T-cell (primary cell): Measurements from ENCODE around the gene OR6N2. TPM values are rescaled to one million over a fixed set of nuclear protein-coding genes. Genes with fewer than 3 reads are reported as not detected.
A peak's percentile ranks its signal among the peaks of the same experiment; 100 is the strongest.

ENCODE experiments used
- ATAC-seq, 4 experiments: fragments of 200-7000 bp in 3 of 4; fragments of 150-1000 bp in 1 of 4; cut with Tn5 transposase; replicated peaks in 1 of 4; 1 replicate in 3 of 4; 2 replicates in 1 of 4; pipeline ENCODE4 v1.10.0; 2021; ENCODE audit warnings: moderate library complexity in 3 of 4, mild to moderate bottlenecking in 2 of 4, moderate number of reproducible peaks in 1 of 4
- CTCF ChIA-PET, 2 donors: fragments of 300-600 bp; sonication (Branson Sonifier 250); formaldehyde crosslinking; loops; one replicate each; lab custom pipeline; 2022; ENCODE audit warnings: antibody characterized with exemption in 2 of 2; lab: Charles Lee
- POLR2A ChIA-PET, 2 donors: fragments of 300-600 bp; sonication (Branson Sonifier 250); formaldehyde crosslinking; loops; one replicate each; lab custom pipeline; 2022; ENCODE audit warnings: antibody characterized with exemption in 2 of 2; lab: Charles Lee
- DNase-seq, 35 experiments: peaks; one replicate each; pipeline versions ENCODE4 v3.0.0 to v3.0.0-alpha.2; 2013 to 2023
- H3K27ac ChIP-seq: one replicate; pipeline ENCODE4 v1.5.1; 2013; ENCODE audit warnings: low read length
- H3K27me3 ChIP-seq, 2 experiments: replicated peaks in 1 of 2; 1 replicate in 1 of 2; 2 replicates in 1 of 2; pipeline versions ENCODE4 v1.6.1 to v1.7.0; 2013; ENCODE audit warnings: low read length in 1 of 2, mixed read lengths in 1 of 2; ENCODE audit not compliant: control insufficient read depth in 2 of 2, insufficient read depth in 2 of 2; ENCODE audit errors: extremely low read depth in 1 of 2
- H3K36me3 ChIP-seq, 2 donors: 1 replicate in 1 of 2; 2 replicates in 1 of 2; pipeline versions ENCODE4 v1.6.1 to v1.7.0; 2013; ENCODE audit warnings: low read length in 1 of 2; ENCODE audit not compliant: control insufficient read depth in 2 of 2, insufficient read depth in 1 of 2; ENCODE audit errors: extremely low read depth in 1 of 2
- H3K4me1 ChIP-seq, 2 experiments: 1 replicate in 1 of 2; 2 replicates in 1 of 2; pipeline versions ENCODE4 v1.6.1 to v1.7.0; 2013; ENCODE audit warnings: low read length in 2 of 2, mixed read lengths in 1 of 2; ENCODE audit not compliant: insufficient read depth in 2 of 2, control insufficient read depth in 1 of 2; ENCODE audit errors: extremely low read depth in 1 of 2
- H3K4me3 ChIP-seq, 2 donors: 1 replicate in 1 of 2; 2 replicates in 1 of 2; pipeline versions ENCODE4 v1.5.1 to v1.7.0; 2013; ENCODE audit warnings: mild to moderate bottlenecking in 2 of 2, low read length in 1 of 2, moderate library complexity in 1 of 2; ENCODE audit not compliant: control insufficient read depth in 1 of 2; ENCODE audit errors: extremely low read depth in 1 of 2
- H3K9me3 ChIP-seq: 2 replicates; pipeline ENCODE4 v1.7.0; 2013
- H3K27ac Mint-ChIP-seq, 2 donors: one replicate each; pipeline ENCODE4 v1.8.0; 2020 to 2021; ENCODE audit warnings: mild to moderate bottlenecking in 2 of 2, mixed read lengths in 2 of 2
- H3K27me3 Mint-ChIP-seq, 2 donors: one replicate each; pipeline ENCODE4 v1.8.0; 2021 to 2022; ENCODE audit warnings: mixed read lengths in 2 of 2
- H3K36me3 Mint-ChIP-seq: one replicate; pipeline ENCODE4 v1.8.0; 2021; ENCODE audit warnings: mixed read lengths
- H3K4me1 Mint-ChIP-seq, 3 donors: one replicate each; pipeline ENCODE4 v1.8.0; 2020 to 2022; ENCODE audit warnings: mixed read lengths in 3 of 3, mild to moderate bottlenecking in 1 of 3
- H3K4me3 Mint-ChIP-seq, 3 donors: one replicate each; pipeline ENCODE4 v1.8.0; 2020 to 2022; ENCODE audit warnings: mild to moderate bottlenecking in 3 of 3, mixed read lengths in 3 of 3, moderate library complexity in 3 of 3
- H3K9me3 Mint-ChIP-seq, 3 donors: one replicate each; pipeline ENCODE4 v1.8.0; 2020 to 2022; ENCODE audit warnings: mixed read lengths in 3 of 3
- WGBS: methylation state at CpG from one replicate; pipeline ENCODE4 v1.1.5; 2013; ENCODE audit warnings: missing lambda C conversion rate; ENCODE audit not compliant: insufficient coverage; 5-methylcytosine and 5-hydroxymethylcytosine counted together
- total RNA-seq, 35 experiments: library from RNA in 6 of 35; stranded (reverse) in 6 of 35; fragments of 120-200 nt in 1 of 35; gene quantifications; one replicate each; pipeline versions ENCODE4 v1.2.1 to v1.2.4 and lab custom pipeline; 2013 to 2026

The OR6N2 gene
- total RNA-seq, 5 donors from 2014 or later (not counting 1 experiment from before 2014, with no cell fraction given): not detected

GRCh38 chr1:158818560-158818959 lies 37.6 kb upstream of the OR6N2 start:
- DNase-seq (no peak), ATAC-seq (no peak)
- no peaks in the 10 kb centered on the region for H3K9me3 Mint-ChIP-seq
- H3K9me3 ChIP-seq: no peaks in the 10 kb centered on the region
- POLR2A ChIA-PET: no interaction called here
- no peaks in the 10 kb centered on the region for H3K36me3 Mint-ChIP-seq
- no peaks in the 10 kb centered on the region for H3K27me3 ChIP-seq
- H3K4me3 ChIP-seq: no peak overlapping the region
- H3K4me3 Mint-ChIP-seq: no peak overlapping the region
- WGBS: no CpG with 5 or more reads among the region's 1 CpG
- H3K36me3 ChIP-seq: no peaks in the 10 kb centered on the region
- H3K27ac Mint-ChIP-seq: peak overlapping the region; percentile 60 to 83
- peaks cover 7 to 8% of the 10 kb centered on the region in 2 experiments for H3K4me1 ChIP-seq
- H3K27me3 Mint-ChIP-seq: peaks cover 0 to 6% of the 10 kb centered on the region in 2 donors
- peaks cover 7 to 24% (median 24%) of the 10 kb centered on the region in 3 donors for H3K4me1 Mint-ChIP-seq
- H3K27ac ChIP-seq: peak overlapping the region; percentile 58
- CTCF ChIA-PET: interaction anchor here (0.7 to 0.9 kb wide), 2 partner anchors 12 to 25 kb away, joined by 3 read pairs; no protein-coding TSS in a partner anchor

GRCh38 chr1:158814970-158815369 lies 34.0 kb upstream of the OR6N2 start:
- ChIA-PET POLR2A (interaction anchor here in 1 of 2 donors (0.6 kb wide), 1 partner anchor 828 kb away, joined by 8 read pairs; no protein-coding TSS in a partner anchor), CTCF (no interaction called here)
- Mint-ChIP-seq H3K4me1 (peaks cover 7 to 18% (median 17%) of the 10 kb centered on the region in 3 donors), H3K9me3 (no peaks in the 10 kb centered on the region), H3K36me3 (no peaks in the 10 kb centered on the region), H3K27me3 (no peaks in the 10 kb centered on the region), H3K27ac (no peak overlapping the region), H3K4me3 (no peak overlapping the region)
- ATAC-seq (no peak), DNase-seq (no peak)
- no peak overlapping the region for H3K4me3 ChIP-seq
- no peaks in the 10 kb centered on the region for H3K36me3 ChIP-seq
- peaks cover 6 to 7% of the 10 kb centered on the region in 2 experiments for H3K4me1 ChIP-seq
- H3K9me3 ChIP-seq: no peaks in the 10 kb centered on the region
- no peak overlapping the region for H3K27ac ChIP-seq
- H3K27me3 ChIP-seq: no peaks in the 10 kb centered on the region
- WGBS: no CpG with 5 or more reads among the region's 1 CpG

DNA sequence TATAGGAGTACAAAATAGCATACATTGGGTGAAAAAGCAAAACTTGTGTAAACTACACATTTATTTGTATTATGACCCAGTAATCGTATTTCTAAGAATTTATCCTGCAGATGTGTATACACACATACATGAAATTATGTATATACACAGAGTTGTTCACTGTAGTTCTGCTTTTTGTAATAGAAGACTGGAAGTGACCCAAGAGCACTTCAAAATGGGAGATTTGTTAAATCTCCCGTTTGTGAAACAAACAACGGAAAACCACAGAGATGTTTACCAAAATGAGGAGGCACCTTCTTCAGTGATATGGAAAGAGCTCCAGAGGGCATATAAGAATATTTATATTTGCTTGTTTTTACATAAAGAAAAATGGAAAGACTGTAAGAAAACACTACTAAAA lies 32.2 kb upstream of the OR6N2 start:
- no peak overlapping the region for H3K4me3 ChIP-seq

DNA sequence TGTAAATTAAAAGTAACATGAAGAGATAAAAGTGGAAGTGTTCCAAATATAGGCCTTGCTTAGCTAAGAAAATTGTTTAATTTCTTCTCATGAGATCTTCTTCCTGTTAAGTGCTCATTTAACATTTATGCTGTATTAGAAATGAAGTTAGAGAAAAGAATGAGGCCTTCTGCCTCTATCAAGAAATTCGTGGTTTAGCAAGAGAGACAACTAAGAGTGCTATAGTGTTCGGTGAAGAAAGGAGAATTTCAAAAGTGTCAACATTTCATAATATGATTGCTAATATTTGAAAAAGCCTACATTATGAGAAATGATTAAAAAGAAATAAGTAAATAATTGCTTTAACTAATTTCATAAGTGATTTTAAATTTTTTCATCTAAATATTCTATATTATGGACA lies 31.3 kb upstream of the OR6N2 start:
- no peaks in the 10 kb centered on the region for H3K4me1 ChIP-seq
- no peaks in the 10 kb centered on the region for H3K4me1 Mint-ChIP-seq
- H3K27ac Mint-ChIP-seq: no peak overlapping the region
- H3K27me3 ChIP-seq: no peaks in the 10 kb centered on the region
- H3K4me3 Mint-ChIP-seq: no peak overlapping the region
- no peak for DNase-seq
- ChIA-PET POLR2A (no interaction called here), CTCF (no interaction called here)
- H3K9me3 Mint-ChIP-seq: no peaks in the 10 kb centered on the region
- no CpG with 5 or more reads among the region's 2 CpGs for WGBS
- no peak overlapping the region for H3K27ac ChIP-seq
- H3K36me3 Mint-ChIP-seq: no peaks in the 10 kb centered on the region
- no peak for ATAC-seq
- peaks cover 0 to 1% of the 10 kb centered on the region in 2 donors for H3K27me3 Mint-ChIP-seq
- H3K4me3 ChIP-seq: no peak overlapping the region
- H3K36me3 ChIP-seq: no peaks in the 10 kb centered on the region
- H3K9me3 ChIP-seq: no peaks in the 10 kb centered on the region

More for the DNA sequence above, 32.2 kb upstream of the OR6N2 start:
- DNase-seq (no peak), ATAC-seq (no peak)
- Mint-ChIP-seq H3K4me3 (no peak overlapping the region), H3K9me3 (no peaks in the 10 kb centered on the region), H3K36me3 (no peaks in the 10 kb centered on the region), H3K27ac (no peak overlapping the region), H3K4me1 (peaks cover 0 to under 1% (median 0%) of the 10 kb centered on the region in 3 donors), H3K27me3 (no peaks in the 10 kb centered on the region)
- H3K27me3 ChIP-seq: no peaks in the 10 kb centered on the region
- H3K4me1 ChIP-seq: no peaks in the 10 kb centered on the region
- ChIA-PET CTCF (no interaction called here), POLR2A (no interaction called here)
- no peaks in the 10 kb centered on the region for H3K36me3 ChIP-seq
- no peaks in the 10 kb centered on the region for H3K9me3 ChIP-seq
- no CpG with 5 or more reads among the region's 3 CpGs for WGBS
- H3K27ac ChIP-seq: no peak overlapping the region

- Histone ChIP-seq H3K27ac (no peak overlapping the region), H3K36me3 (no peaks in the 10 kb centered on the region), H3K4me3 (no peak overlapping the region), H3K9me3 (no peaks in the 10 kb centered on the region), H3K27me3 (no peaks in the 10 kb centered on the region), H3K4me1 (no peaks in the 10 kb centered on the region)
- 100% methylated on average over 2 of the region's 4 CpGs for WGBS
- ChIA-PET POLR2A (no interaction called here), CTCF (interaction anchor here in 1 of 2 donors (0.6 kb wide), 1 partner anchor 108 kb away, joined by 5 read pairs; no protein-coding TSS in a partner anchor)
- no peaks in the 10 kb centered on the region for H3K4me1 Mint-ChIP-seq
- no peak overlapping the region for H3K4me3 Mint-ChIP-seq
- no peak overlapping the region for H3K27ac Mint-ChIP-seq
- H3K27me3 Mint-ChIP-seq: peaks cover 3% of the 10 kb centered on the region in 2 donors
- H3K9me3 Mint-ChIP-seq: no peaks in the 10 kb centered on the region
- ATAC-seq: no peak
- DNase-seq: no peak
- H3K36me3 Mint-ChIP-seq: no peaks in the 10 kb centered on the region
Measured at GRCh38 chr1:158810311-158810710, 29.3 kb upstream of the OR6N2 start.

DNA sequence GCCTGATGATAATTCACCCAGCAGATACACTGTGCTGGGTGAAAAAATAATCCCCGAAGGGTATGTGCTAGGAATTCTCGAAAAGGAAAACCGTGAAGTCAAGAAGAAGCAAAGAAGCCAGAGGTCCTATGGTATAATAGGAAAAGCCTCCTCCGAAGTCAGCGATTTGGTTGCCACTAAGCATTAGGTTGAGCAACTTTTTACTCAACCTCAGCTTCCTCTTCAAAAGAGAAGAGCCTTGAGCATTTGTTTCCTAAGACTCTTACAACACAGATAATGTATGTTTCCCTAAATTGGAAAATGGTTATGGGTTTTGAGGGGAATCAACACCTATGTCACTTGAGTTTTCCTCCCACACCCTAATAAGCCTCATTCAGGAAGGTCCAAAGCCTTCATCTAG lies 28.9 kb upstream of the OR6N2 start:
- ATAC-seq: no peak
- H3K4me3 ChIP-seq: no peak overlapping the region
- H3K4me1 Mint-ChIP-seq: no peaks in the 10 kb centered on the region

DNA sequence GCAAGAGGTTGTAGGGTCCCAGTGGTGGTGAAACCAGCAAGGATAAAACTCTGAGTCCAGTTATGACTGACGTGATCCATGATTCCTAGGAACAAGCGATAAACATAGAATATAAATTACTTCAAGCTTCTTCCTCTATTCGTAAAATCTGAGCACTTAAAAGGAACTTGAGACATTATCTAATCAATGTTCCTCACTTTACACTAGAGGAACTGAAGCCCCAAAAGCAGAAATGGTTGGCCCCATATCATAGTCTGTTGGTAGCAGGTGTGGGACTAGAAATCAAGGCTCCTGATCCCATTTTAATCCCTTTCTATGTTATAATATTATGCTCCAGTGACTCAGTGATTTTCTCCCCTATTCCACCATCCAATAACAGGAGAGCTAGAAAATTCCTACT lies 28.3 kb upstream of the OR6N2 start:
- Histone ChIP-seq H3K36me3 (no peaks in the 10 kb centered on the region), H3K9me3 (no peaks in the 10 kb centered on the region), H3K27ac (no peak overlapping the region), H3K4me1 (no peaks in the 10 kb centered on the region), H3K27me3 (no peaks in the 10 kb centered on the region), H3K4me3 (no peak overlapping the region)
- Mint-ChIP-seq H3K27ac (no peak overlapping the region), H3K36me3 (no peaks in the 10 kb centered on the region), H3K4me1 (no peaks in the 10 kb centered on the region), H3K27me3 (peaks cover 3% of the 10 kb centered on the region in 2 donors), H3K4me3 (no peak overlapping the region), H3K9me3 (no peaks in the 10 kb centered on the region)
- WGBS: no CpG with 5 or more reads among the region's 3 CpGs
- DNase-seq (no peak), ATAC-seq (no peak)
- CTCF ChIA-PET: no interaction called here
- POLR2A ChIA-PET: no interaction called here

More for the DNA sequence above, 28.9 kb upstream of the OR6N2 start:
- Histone ChIP-seq H3K27ac (no peak overlapping the region), H3K9me3 (no peaks in the 10 kb centered on the region), H3K27me3 (no peaks in the 10 kb centered on the region), H3K4me1 (no peaks in the 10 kb centered on the region), H3K36me3 (no peaks in the 10 kb centered on the region)
- no peak overlapping the region for H3K4me3 Mint-ChIP-seq
- POLR2A ChIA-PET: no interaction called here
- H3K27me3 Mint-ChIP-seq: peaks cover 3% of the 10 kb centered on the region in 2 donors
- no peak overlapping the region for H3K27ac Mint-ChIP-seq
- no peaks in the 10 kb centered on the region for H3K36me3 Mint-ChIP-seq
- DNase-seq: no peak
- CTCF ChIA-PET: no interaction called here
- H3K9me3 Mint-ChIP-seq: no peaks in the 10 kb centered on the region
- WGBS: no CpG with 5 or more reads among the region's 5 CpGs
